ENCODE data around the gene DLEC1.
"Not testable (repeated sequence)": the region's sequence is repeated elsewhere in the genome, so short reads cannot be mapped to it uniquely, and the experiment has no call there.

DLEC1 gene

GRCh38 chr3:38038447-38038911 lies 529 bp upstream of the DLEC1 start:
- no peak for DNase-seq

GRCh38 chr3:38039899-38040261 lies 872 bp downstream of the DLEC1 start:
- DNase-seq = no peak

- no peak for DNase-seq
These were observed 1.4 kb downstream of the DLEC1 start for GRCh38 chr3:38040401-38040800.

GRCh38 chr3:38043486-38043885 lies 4.5 kb downstream of the DLEC1 start:
- DNase-seq = no peak

GRCh38 chr3:38046027-38046426 lies 7.0 kb downstream of the DLEC1 start:
- no peak for DNase-seq

- no peak for DNase-seq
These were observed 7.8 kb downstream of the DLEC1 start for GRCh38 chr3:38046821-38047220.

- no peak for DNase-seq
These were observed 8.9 kb downstream of the DLEC1 start for GRCh38 chr3:38047896-38048295.

GRCh38 chr3:38049358-38050126 lies 10.5 kb downstream of the DLEC1 start:
- no peak for DNase-seq

GRCh38 chr3:38051131-38051530 lies 12.1 kb downstream of the DLEC1 start:
- no peak for DNase-seq

- DNase-seq = not testable (repeated sequence)
These were observed 14.3 kb downstream of the DLEC1 start for GRCh38 chr3:38053286-38053685.

- not testable (repeated sequence) for DNase-seq
These were observed 14.9 kb downstream of the DLEC1 start for GRCh38 chr3:38053813-38054498.

GRCh38 chr3:38054499-38055001 lies 15.5 kb downstream of the DLEC1 start:
- DNase-seq = no peak

GRCh38 chr3:38059148-38059547 lies 20.1 kb downstream of the DLEC1 start:
- DNase-seq = no peak

- DNase-seq = no peak
These were observed 20.6 kb downstream of the DLEC1 start for GRCh38 chr3:38059591-38059990.

GRCh38 chr3:38062809-38063208 lies 23.8 kb downstream of the DLEC1 start:
- DNase-seq = no peak

- DNase-seq = not testable (repeated sequence)
These were observed 25.4 kb downstream of the DLEC1 start for GRCh38 chr3:38064453-38064852.

- DNase-seq = no peak
These were observed 28.7 kb downstream of the DLEC1 start for GRCh38 chr3:38067508-38068233.

- no peak for DNase-seq
These were observed 31.0 kb downstream of the DLEC1 start for GRCh38 chr3:38070013-38070412.

GRCh38 chr3:38077073-38077472 lies 38.1 kb downstream of the DLEC1 start:
- DNase-seq = not testable (repeated sequence)

- not testable (repeated sequence) for DNase-seq
These were observed 43.3 kb downstream of the DLEC1 start for GRCh38 chr3:38082296-38082695.

GRCh38 chr3:38083254-38083653 lies 44.2 kb downstream of the DLEC1 start:
- not testable (repeated sequence) for DNase-seq

GRCh38 chr3:38083871-38084333 lies 44.9 kb downstream of the DLEC1 start:
- DNase-seq = no peak

Data from left hindlimb (tissue), 1 donor.